Neural cell (in vitro differentiated cells): ENCODE results near the gene ARID4A.

ENCODE experiments used
- EP300 ChIP-seq: fragments of 450-650 bp; conservative IDR thresholded peaks from 2 replicates; pipeline ENCODE4 v1.6.1; 2014; ENCODE audit warnings: antibody characterized with exemption, mild to moderate bottlenecking, moderate library complexity; ENCODE audit not compliant: poor library complexity, severe bottlenecking
- POLR2AphosphoS5 ChIP-seq: IDR thresholded peaks from 2 replicates; pipeline ENCODE4 v1.6.1; 2012
- TAF1 ChIP-seq: IDR thresholded peaks from 2 replicates; pipeline ENCODE4 v1.6.1; 2012; ENCODE audit warnings: low read depth
- TF ChIP-seq, protein P1 (sequence below): fragments of 450-650 bp; IDR thresholded peaks from 2 replicates; pipeline ENCODE4 v1.5.1; 2014; ENCODE audit warnings: antibody characterized with exemption, mild to moderate bottlenecking, moderate library complexity; ENCODE audit not compliant: poor library complexity, severe bottlenecking

DNA sequence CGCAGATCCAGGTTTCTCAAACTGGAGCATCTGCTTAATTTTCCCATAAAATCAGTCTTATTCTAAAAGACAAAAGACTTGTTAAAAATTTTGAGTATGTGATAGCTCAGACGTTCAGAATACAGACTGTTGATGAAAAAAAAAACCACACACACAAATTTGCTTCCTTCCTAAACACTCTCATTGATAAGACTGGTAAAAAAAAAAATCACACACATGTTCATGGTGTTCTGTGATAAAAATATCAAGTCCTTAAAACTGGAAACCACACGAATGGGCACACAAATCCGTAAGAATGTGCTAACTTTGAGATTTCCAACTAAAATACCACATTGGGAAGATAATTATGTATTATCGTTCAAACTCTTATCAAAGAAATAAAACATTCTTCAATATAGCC is 6.7 kb upstream of the ARID4A start:
- TF ChIP-seq POLR2AphosphoS5 (no peak), TAF1 (no peak), EP300 (no peak)
- TF ChIP-seq, protein P1, sequence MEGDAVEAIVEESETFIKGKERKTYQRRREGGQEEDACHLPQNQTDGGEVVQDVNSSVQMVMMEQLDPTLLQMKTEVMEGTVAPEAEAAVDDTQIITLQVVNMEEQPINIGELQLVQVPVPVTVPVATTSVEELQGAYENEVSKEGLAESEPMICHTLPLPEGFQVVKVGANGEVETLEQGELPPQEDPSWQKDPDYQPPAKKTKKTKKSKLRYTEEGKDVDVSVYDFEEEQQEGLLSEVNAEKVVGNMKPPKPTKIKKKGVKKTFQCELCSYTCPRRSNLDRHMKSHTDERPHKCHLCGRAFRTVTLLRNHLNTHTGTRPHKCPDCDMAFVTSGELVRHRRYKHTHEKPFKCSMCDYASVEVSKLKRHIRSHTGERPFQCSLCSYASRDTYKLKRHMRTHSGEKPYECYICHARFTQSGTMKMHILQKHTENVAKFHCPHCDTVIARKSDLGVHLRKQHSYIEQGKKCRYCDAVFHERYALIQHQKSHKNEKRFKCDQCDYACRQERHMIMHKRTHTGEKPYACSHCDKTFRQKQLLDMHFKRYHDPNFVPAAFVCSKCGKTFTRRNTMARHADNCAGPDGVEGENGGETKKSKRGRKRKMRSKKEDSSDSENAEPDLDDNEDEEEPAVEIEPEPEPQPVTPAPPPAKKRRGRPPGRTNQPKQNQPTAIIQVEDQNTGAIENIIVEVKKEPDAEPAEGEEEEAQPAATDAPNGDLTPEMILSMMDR = no peak
